GM23338 (cell line): ENCODE measurements around the gene CD6. TPM values are rescaled to one million over a fixed set of nuclear protein-coding genes. Genes with fewer than 3 reads are reported as not detected.

Experiments
- EZH2 ChIP-seq: fragments of 200-600 bp; sonication (generic); IDR thresholded peaks from one replicate; pipeline ENCODE4 v1.8.0; 2017; ENCODE audit warnings: antibody characterized with exemption, mild to moderate bottlenecking, low read depth; ENCODE audit not compliant: unreplicated experiment
- JUNB ChIP-seq: IDR thresholded peaks from one replicate; pipeline ENCODE4 v1.6.1; 2016; ENCODE audit warnings: antibody characterized with exemption; ENCODE audit not compliant: unreplicated experiment
- REST ChIP-seq: IDR thresholded peaks from one replicate; pipeline ENCODE4 v1.6.1; 2018; ENCODE audit warnings: antibody characterized with exemption; ENCODE audit not compliant: unreplicated experiment
- ZNF331 ChIP-seq: fragments of 250-450 bp; sonication (Bioruptor Pico); IDR thresholded peaks from 2 replicates; pipeline ENCODE4 v1.5.0; 2020; ENCODE audit warnings: low read depth, mild to moderate bottlenecking, moderate library complexity
- ZNF462 ChIP-seq: fragments of 250-450 bp; sonication (Bioruptor Pico); IDR thresholded peaks from 2 replicates; pipeline ENCODE4 v1.5.0; 2020; ENCODE audit warnings: mild to moderate bottlenecking, moderate library complexity
- polyA plus RNA-seq: library from polyadenylated mRNA; unstranded; fragments of >200 nt; fragmentation: Nextera tagmentation; extraction: Ambion mirVana; gene quantifications from 2 replicates; pipeline ENCODE4 v1.2.1, GENCODE V29; 2016
- total RNA-seq: library from RNA; depleted of rRNA; stranded (reverse); fragments of >200 nt; shearing (Covaris generic); gene quantifications from 2 replicates; pipeline ENCODE4 v1.2.3, GENCODE V29; 2014

CD6 gene
- total and polyA plus RNA-seq, 2 experiments from 2014 or later = 0.49 TPM; not detected in 1

GRCh38 chr11:61049859-61050258, 78.4 kb downstream of the CD6 start (continued):
- TF ChIP-seq ZNF462 (CRISPR knock-in tag) = no peak
- no peak for TF ChIP-seq EZH2
- no peak for TF ChIP-seq ZNF331 (CRISPR knock-in tag)
- TF ChIP-seq REST = no peak
- TF ChIP-seq JUNB = no peak
